Vagina (tissue), 2 donors: ENCODE data around the gene GALNT2. TPM values are rescaled to one million over a fixed set of nuclear protein-coding genes. Genes with fewer than 3 reads are reported as not detected.
A peak's percentile ranks its signal among the peaks of the same experiment; 100 is the strongest.

ENCODE experiments used
- DNase-seq, 2 donors: peaks; one replicate each; pipeline ENCODE4 v3.0.0-alpha.2; 2017; ENCODE audit errors: extremely low spot score in 2 of 2
- H3K27ac ChIP-seq: fragments of 200-600 bp; sonication (generic); one replicate; pipeline ENCODE4 v1.5.1; 2019
- H3K27me3 ChIP-seq: fragments of 200-600 bp; sonication (generic); one replicate; pipeline ENCODE4 v1.5.1; 2019
- H3K36me3 ChIP-seq, 2 donors: fragments of 200-600 bp; sonication (generic); one replicate each; pipeline ENCODE4 v1.5.1; 2017 to 2019
- H3K4me1 ChIP-seq: fragments of 200-600 bp; sonication (generic); one replicate; pipeline ENCODE4 v1.5.1; 2019
- H3K4me3 ChIP-seq, 2 donors: fragments of 200-600 bp; sonication (generic); 1 replicate in 1 of 2; 2 replicates in 1 of 2; pipeline ENCODE4 v1.5.1; 2016 to 2019
- H3K9me3 ChIP-seq: fragments of 200-600 bp; sonication (generic); one replicate; pipeline ENCODE4 v1.5.1; 2019
- CTCF ChIP-seq, 3 experiments: fragments of 450-650 bp in 2 of 3; fragments of 200-600 bp in 1 of 3; sonication (generic) in 1 of 3; IDR thresholded peaks; one replicate each; pipeline ENCODE4 v1.5.1; 2017 to 2019; ENCODE audit warnings: antibody characterized with exemption in 3 of 3, mild to moderate bottlenecking in 2 of 3, moderate library complexity in 2 of 3
- POLR2A ChIP-seq, 2 donors: fragments of 450-650 bp; IDR thresholded peaks; one replicate each; pipeline ENCODE4 v1.6.1; 2017; ENCODE audit warnings: antibody characterized with exemption in 2 of 2, mild to moderate bottlenecking in 2 of 2, moderate library complexity in 2 of 2
- POLR2AphosphoS5 ChIP-seq, 2 donors: sonication (generic); formaldehyde crosslinking; IDR thresholded peaks; one replicate each; pipeline ENCODE4 v1.9.0; 2017; ENCODE audit warnings: antibody characterized with exemption in 2 of 2, mild to moderate bottlenecking in 2 of 2, low read depth in 1 of 2; ENCODE audit not compliant: insufficient read depth in 1 of 2
- intact Hi-C: fragments of 100-400 bp; cut with DNase I; formaldehyde crosslinking; loops from one replicate; pipeline ENCODE4 v1.15.1; 2023
- total RNA-seq: library from RNA; depleted of rRNA; stranded (reverse); fragments of >200 nt; gene quantifications from one replicate; pipeline ENCODE4 v1.2.3, GENCODE V29; 2016

Gene GALNT2
- total RNA-seq, 1 donor from 2014 or later, result 51.6 TPM

- no peaks in the 10 kb centered on the region for H3K27me3 ChIP-seq
- peaks cover 0 to 23% of the 10 kb centered on the region in 2 donors for H3K36me3 ChIP-seq
- H3K4me1 ChIP-seq, result peaks cover 21% of the 10 kb centered on the region
- no peaks in the 10 kb centered on the region for H3K9me3 ChIP-seq
- intact Hi-C loops, result no loop called here
- TF ChIP-seq POLR2A (IDR thresholded peaks at IDR 0.05) (no peak), CTCF (IDR thresholded peaks at IDR 0.05) (peak in 1 of 3 experiments; percentile 20)
- no peak overlapping the region for H3K27ac ChIP-seq
- DNase-seq, result no peak
- no peak overlapping the region for H3K4me3 ChIP-seq
Measured at GRCh38 chr1:230268371-230269170, 201.5 kb downstream of the GALNT2 start.

GRCh38 chr1:230270185-230270558 is 203.1 kb downstream of the GALNT2 start:
- H3K27me3 ChIP-seq, result no peaks in the 10 kb centered on the region
- TF ChIP-seq POLR2AphosphoS5 (IDR thresholded peaks at IDR 0.05; ENCODE audit: insufficient read depth in 1 of 2, low read depth in 1 of 2) (no peak), CTCF (IDR thresholded peaks at IDR 0.05) (no peak), POLR2A (IDR thresholded peaks at IDR 0.05) (no peak)
- H3K36me3 ChIP-seq, result peaks cover 0 to 16% of the 10 kb centered on the region in 2 donors
- intact Hi-C loops, result no loop called here
- no peak overlapping the region for H3K4me3 ChIP-seq
- no peak for DNase-seq
- H3K4me1 ChIP-seq, result peaks cover 21% of the 10 kb centered on the region
- peak overlapping the region; percentile 3 for H3K27ac ChIP-seq
- H3K9me3 ChIP-seq, result no peaks in the 10 kb centered on the region

GRCh38 chr1:230270559-230271281 is 203.7 kb downstream of the GALNT2 start:
- Histone ChIP-seq H3K27ac (peak overlapping the region; percentile 3), H3K36me3 (peaks cover 0 to 15% of the 10 kb centered on the region in 2 donors), H3K4me1 (peaks cover 21% of the 10 kb centered on the region), H3K4me3 (no peak overlapping the region), H3K27me3 (no peaks in the 10 kb centered on the region), H3K9me3 (no peaks in the 10 kb centered on the region)
- intact Hi-C loops, result no loop called here
- no peak for TF ChIP-seq POLR2A (IDR thresholded peaks at IDR 0.05)
- TF ChIP-seq CTCF (IDR thresholded peaks at IDR 0.05), result no peak
- TF ChIP-seq POLR2AphosphoS5 (IDR thresholded peaks at IDR 0.05; ENCODE audit: insufficient read depth in 1 of 2, low read depth in 1 of 2), result no peak
- DNase-seq, result no peak

GRCh38 chr1:230271300-230272035 is 204.4 kb downstream of the GALNT2 start:
- H3K27me3 ChIP-seq, result no peaks in the 10 kb centered on the region
- H3K9me3 ChIP-seq, result no peaks in the 10 kb centered on the region
- peaks cover 0 to 18% of the 10 kb centered on the region in 2 donors for H3K36me3 ChIP-seq
- no peak overlapping the region for H3K4me3 ChIP-seq
- intact Hi-C loops, result no loop called here
- H3K27ac ChIP-seq, result no peak overlapping the region
- no peak for DNase-seq
- no peak for TF ChIP-seq CTCF (IDR thresholded peaks at IDR 0.05)
- TF ChIP-seq POLR2AphosphoS5 (IDR thresholded peaks at IDR 0.05; ENCODE audit: insufficient read depth in 1 of 2, low read depth in 1 of 2), result no peak
- TF ChIP-seq POLR2A (IDR thresholded peaks at IDR 0.05), result no peak
- H3K4me1 ChIP-seq, result peaks cover 21% of the 10 kb centered on the region
